ENCODE data around the gene GABBR2. TPM values are rescaled to one million over a fixed set of nuclear protein-coding genes. Genes with fewer than 3 reads are reported as not detected.

GABBR2 gene
- total RNA-seq, 1 donor from 2014 or later: 0.75 TPM

DNA sequence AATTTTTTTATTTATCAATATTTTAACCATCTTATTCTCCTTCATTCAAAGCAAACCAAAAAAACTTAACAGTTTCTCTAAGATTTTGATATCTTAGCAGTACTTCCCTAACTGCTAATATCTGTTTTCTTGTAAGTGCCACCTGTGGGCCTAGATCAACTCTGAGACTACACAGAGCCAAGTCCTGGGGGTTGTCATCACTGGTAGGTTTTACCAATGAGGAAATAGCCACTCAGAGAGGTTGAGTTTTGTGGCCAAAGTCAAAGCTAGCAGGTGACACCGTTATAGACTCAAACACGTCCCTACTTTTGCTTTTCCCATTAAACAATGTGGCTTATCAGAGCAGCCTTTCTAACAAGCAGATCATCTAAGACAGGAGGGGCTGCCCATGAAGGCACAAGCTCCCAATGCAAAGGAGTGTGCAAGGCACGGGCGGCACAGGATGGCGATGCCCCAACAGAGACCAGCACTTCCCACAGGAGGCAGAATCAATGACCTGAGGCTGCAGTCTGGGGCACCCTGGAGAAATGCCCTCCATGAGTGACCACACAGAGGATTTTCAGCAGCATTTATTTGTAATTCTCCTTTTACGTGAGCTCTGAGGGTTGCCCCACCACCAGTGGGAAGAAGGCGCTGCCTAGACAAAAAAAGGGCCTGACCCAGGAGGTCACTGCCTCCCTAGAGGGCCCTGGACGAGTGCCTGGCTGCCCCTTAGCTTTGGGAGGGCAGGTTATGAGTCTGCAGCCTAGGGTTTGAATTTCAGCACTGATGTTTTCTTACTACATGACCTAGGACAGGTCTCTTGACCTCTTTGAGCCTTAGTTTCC is 460.7 kb downstream of the GABBR2 start:
- TF ChIP-seq, protein P1, sequence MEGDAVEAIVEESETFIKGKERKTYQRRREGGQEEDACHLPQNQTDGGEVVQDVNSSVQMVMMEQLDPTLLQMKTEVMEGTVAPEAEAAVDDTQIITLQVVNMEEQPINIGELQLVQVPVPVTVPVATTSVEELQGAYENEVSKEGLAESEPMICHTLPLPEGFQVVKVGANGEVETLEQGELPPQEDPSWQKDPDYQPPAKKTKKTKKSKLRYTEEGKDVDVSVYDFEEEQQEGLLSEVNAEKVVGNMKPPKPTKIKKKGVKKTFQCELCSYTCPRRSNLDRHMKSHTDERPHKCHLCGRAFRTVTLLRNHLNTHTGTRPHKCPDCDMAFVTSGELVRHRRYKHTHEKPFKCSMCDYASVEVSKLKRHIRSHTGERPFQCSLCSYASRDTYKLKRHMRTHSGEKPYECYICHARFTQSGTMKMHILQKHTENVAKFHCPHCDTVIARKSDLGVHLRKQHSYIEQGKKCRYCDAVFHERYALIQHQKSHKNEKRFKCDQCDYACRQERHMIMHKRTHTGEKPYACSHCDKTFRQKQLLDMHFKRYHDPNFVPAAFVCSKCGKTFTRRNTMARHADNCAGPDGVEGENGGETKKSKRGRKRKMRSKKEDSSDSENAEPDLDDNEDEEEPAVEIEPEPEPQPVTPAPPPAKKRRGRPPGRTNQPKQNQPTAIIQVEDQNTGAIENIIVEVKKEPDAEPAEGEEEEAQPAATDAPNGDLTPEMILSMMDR (conservative IDR thresholded peaks at IDR 0.05; ENCODE audit: low read depth, low read length): no peak
- DNase-seq (ENCODE audit: low read depth): no peak
- no peak overlapping the region for H3K4me3 ChIP-seq (ENCODE audit: low read depth, low read length)

DNA sequence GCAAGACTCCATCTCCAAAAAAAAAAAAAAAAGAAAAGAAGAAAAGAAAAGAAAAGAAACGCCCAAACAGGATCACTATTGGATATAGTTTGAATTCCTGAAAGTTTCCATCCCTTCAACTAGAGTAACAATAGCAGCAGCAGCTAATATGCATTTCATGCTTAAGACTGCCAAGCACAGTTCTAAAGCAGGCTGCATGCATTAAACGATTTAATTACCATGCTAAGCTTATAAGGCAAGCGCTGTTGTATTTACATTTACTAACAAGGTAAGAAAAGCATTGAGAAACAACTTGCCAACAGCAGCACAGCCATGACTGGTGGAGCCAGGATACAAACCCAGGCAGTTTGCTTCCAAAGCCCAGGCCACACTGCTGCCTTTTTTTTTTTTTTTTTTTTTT is 466.3 kb downstream of the GABBR2 start:
- TF ChIP-seq, protein P1 (conservative IDR thresholded peaks at IDR 0.05; ENCODE audit: low read depth, low read length): no peak

DNA sequence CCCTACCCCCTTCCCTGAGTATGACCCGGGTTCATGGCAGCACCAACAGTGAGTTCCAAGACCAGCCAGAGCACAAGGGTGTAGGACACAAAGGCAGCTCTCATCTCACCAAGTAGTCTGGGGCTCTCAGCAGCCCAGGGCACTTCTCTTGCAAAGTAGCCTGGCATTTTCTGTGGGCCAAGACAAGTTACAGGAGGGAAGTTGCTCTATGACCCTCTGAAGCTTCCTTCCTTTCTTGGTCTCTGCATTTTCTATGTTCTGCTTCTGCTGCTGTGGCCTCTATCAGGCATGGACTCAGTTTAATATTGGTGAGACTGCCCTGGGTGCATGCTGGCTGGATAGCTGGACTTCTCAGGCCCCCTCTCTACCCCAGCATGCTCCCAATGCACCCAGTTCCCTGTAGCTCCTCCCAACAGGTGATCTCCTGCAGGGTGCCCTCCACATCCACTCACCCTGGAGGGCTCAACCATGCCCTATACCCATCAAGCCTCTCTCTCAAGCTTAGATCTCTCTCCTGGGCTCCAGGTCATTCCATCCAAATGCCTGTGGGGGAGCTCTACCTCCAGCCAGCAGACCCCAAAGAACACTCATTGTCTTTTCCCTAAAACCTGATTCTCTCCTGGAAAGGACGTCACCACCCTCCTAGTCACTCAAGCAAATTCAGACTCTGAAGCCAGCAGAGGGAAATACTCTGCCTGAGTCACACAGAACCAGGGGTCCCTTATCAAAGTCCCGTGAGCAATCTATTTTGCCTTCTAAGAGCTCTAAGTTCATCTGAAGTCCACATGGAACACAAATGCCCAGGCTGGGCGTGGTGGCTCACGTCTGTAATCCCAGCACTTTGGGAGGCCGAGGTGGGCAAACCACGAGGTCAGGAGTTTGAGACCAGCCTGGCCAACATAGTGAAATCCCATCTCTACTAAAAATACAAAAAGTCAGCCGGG is 467.1 kb downstream of the GABBR2 start:
- no peak overlapping the region for H3K4me3 ChIP-seq (ENCODE audit: low read depth, low read length)
- TF ChIP-seq, protein P1 (conservative IDR thresholded peaks at IDR 0.05; ENCODE audit: low read depth, low read length): no peak
- DNase-seq (ENCODE audit: low read depth): no peak

More for the DNA sequence above, 466.3 kb downstream of the GABBR2 start:
- no peak overlapping the region for H3K4me3 ChIP-seq (ENCODE audit: low read depth, low read length)
- no peak for DNase-seq (ENCODE audit: low read depth)

DNA sequence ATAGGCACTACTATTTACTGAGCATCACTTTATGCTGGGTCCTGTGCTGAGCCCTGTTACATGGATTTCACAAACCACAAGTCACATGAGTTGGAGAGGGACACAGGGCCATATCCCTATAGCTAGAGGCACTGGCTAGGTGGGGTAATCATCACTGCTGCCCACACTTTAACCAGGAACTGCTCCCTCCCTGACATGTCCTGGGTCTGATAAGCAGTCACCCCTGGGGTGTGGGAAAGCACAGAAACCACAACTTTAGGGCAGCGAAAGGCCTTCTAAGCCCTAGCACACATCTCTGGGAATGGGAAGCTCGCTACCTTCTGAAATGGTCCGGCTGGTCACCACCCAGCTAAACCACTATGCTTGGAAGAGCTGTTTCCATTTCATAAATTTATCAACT is 468.3 kb downstream of the GABBR2 start:
- H3K4me3 ChIP-seq (ENCODE audit: low read depth, low read length): no peak overlapping the region
- DNase-seq (ENCODE audit: low read depth): no peak
- TF ChIP-seq, protein P1 (conservative IDR thresholded peaks at IDR 0.05; ENCODE audit: low read depth, low read length): no peak

Other genes with a start within 250 kb of the GABBR2 start
- 23.8 and 28.6 TPM in 2 replicates for gene ANKS6, start 87.6 kb upstream of the GABBR2 start, total RNA-seq
- 8.8 and 19.5 TPM in 2 replicates for gene GALNT12, start 98.7 kb upstream of the GABBR2 start, total RNA-seq
- 0.06 and 0.22 TPM in 2 replicates for gene COL15A1, start 235.0 kb upstream of the GABBR2 start, total RNA-seq